DND-41 (cell line): Measurements from ENCODE around the gene MED12.

ENCODE experiments used
- EZH2 ChIP-seq: IDR thresholded peaks from 3 replicates; pipeline ENCODE4 v1.6.1; 2012; ENCODE audit warnings: borderline replicate concordance, low read depth, mild to moderate bottlenecking, moderate library complexity, low read length, inconsistent platforms; ENCODE audit not compliant: severe bottlenecking
- TF ChIP-seq, protein P1 (sequence below): IDR thresholded peaks from 2 replicates; pipeline ENCODE4 v1.5.1; 2012; ENCODE audit warnings: borderline replicate concordance, low read length, moderate library complexity, mild to moderate bottlenecking; ENCODE audit not compliant: poor library complexity, severe bottlenecking; ENCODE audit errors: extremely low read depth

DNA sequence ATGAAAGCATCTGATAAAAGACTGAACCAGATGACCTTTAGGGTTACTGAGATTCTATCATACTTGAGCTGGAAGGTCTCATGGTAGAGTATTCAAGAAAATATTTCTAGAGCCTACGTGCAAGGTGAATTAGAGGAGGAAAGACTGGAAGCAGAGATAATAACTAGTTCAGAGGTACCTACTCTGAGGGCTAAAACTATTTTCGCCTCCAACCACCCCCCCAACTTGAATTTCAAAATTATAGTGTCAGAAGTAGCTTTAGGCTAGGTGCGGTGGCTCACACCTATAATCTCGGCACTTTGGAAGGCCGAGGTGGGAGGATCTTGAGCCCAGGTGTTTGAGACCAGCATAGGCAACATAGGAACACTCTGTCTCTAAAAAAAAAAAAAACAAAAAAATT is 57.1 kb downstream of the MED12 start:
- TF ChIP-seq, protein P1, sequence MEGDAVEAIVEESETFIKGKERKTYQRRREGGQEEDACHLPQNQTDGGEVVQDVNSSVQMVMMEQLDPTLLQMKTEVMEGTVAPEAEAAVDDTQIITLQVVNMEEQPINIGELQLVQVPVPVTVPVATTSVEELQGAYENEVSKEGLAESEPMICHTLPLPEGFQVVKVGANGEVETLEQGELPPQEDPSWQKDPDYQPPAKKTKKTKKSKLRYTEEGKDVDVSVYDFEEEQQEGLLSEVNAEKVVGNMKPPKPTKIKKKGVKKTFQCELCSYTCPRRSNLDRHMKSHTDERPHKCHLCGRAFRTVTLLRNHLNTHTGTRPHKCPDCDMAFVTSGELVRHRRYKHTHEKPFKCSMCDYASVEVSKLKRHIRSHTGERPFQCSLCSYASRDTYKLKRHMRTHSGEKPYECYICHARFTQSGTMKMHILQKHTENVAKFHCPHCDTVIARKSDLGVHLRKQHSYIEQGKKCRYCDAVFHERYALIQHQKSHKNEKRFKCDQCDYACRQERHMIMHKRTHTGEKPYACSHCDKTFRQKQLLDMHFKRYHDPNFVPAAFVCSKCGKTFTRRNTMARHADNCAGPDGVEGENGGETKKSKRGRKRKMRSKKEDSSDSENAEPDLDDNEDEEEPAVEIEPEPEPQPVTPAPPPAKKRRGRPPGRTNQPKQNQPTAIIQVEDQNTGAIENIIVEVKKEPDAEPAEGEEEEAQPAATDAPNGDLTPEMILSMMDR, result no peak
- TF ChIP-seq EZH2, result no peak
